ENCODE data around the gene DNAI1.
"Not testable (repeated sequence)": the region's sequence is repeated elsewhere in the genome, so short reads cannot be mapped to it uniquely, and the experiment has no call there.

The DNAI1 gene

GRCh38 chr9:34465468-34465867 lies 6.9 kb downstream of the DNAI1 start:
- Histone ChIP-seq H3K27me3 (ENCODE audit: insufficient read depth, low read length) (no peaks in the 10 kb centered on the region), H3K4me3 (ENCODE audit: low read length) (no peak overlapping the region), H3K9ac (ENCODE audit: low read depth, low read length) (no peak overlapping the region), H3K9me3 (ENCODE audit: insufficient read depth, low read depth, low read length) (no peaks in the 10 kb centered on the region), H3K36me3 (ENCODE audit: insufficient read depth, low read length) (no peaks in the 10 kb centered on the region), H3K27ac (ENCODE audit: low read depth, low read length) (no peak overlapping the region), H3K4me1 (ENCODE audit: insufficient read depth, low read length) (peaks cover 11% of the 10 kb centered on the region)
- 37% methylated on average over 1 of the region's 1 CpG for WGBS

- no peaks in the 10 kb centered on the region for H3K4me1 ChIP-seq (ENCODE audit: insufficient read depth, low read length)
- H3K9ac ChIP-seq (ENCODE audit: low read depth, low read length) = no peak overlapping the region
- H3K4me3 ChIP-seq (ENCODE audit: low read length) = no peak overlapping the region
- H3K27me3 ChIP-seq (ENCODE audit: insufficient read depth, low read length) = no peaks in the 10 kb centered on the region
- H3K27ac ChIP-seq (ENCODE audit: low read depth, low read length) = no peak overlapping the region
- WGBS = 80% methylated on average over 3 of the region's 3 CpGs
- H3K9me3 ChIP-seq (ENCODE audit: insufficient read depth, low read depth, low read length) = no peaks in the 10 kb centered on the region
- no peaks in the 10 kb centered on the region for H3K36me3 ChIP-seq (ENCODE audit: insufficient read depth, low read length)
Measured at GRCh38 chr9:34475097-34475496, 16.5 kb downstream of the DNAI1 start.

GRCh38 chr9:34477541-34477940 lies 18.9 kb downstream of the DNAI1 start:
- H3K4me1 ChIP-seq (ENCODE audit: insufficient read depth, low read length) = no peaks in the 10 kb centered on the region
- H3K4me3 ChIP-seq (ENCODE audit: low read length) = no peak overlapping the region
- H3K27me3 ChIP-seq (ENCODE audit: insufficient read depth, low read length) = no peaks in the 10 kb centered on the region
- H3K9ac ChIP-seq (ENCODE audit: low read depth, low read length) = no peak overlapping the region
- no peaks in the 10 kb centered on the region for H3K36me3 ChIP-seq (ENCODE audit: insufficient read depth, low read length)
- H3K9me3 ChIP-seq (ENCODE audit: insufficient read depth, low read depth, low read length) = no peaks in the 10 kb centered on the region
- no peak overlapping the region for H3K27ac ChIP-seq (ENCODE audit: low read depth, low read length)
- WGBS = 100% methylated on average over 1 of the region's 1 CpG

GRCh38 chr9:34479431-34479866 lies 20.8 kb downstream of the DNAI1 start:
- 73% methylated on average over 5 of the region's 5 CpGs for WGBS
- H3K36me3 ChIP-seq (ENCODE audit: insufficient read depth, low read length) = no peaks in the 10 kb centered on the region
- H3K27ac ChIP-seq (ENCODE audit: low read depth, low read length) = no peak overlapping the region
- no peak overlapping the region for H3K9ac ChIP-seq (ENCODE audit: low read depth, low read length)
- H3K27me3 ChIP-seq (ENCODE audit: insufficient read depth, low read length) = no peaks in the 10 kb centered on the region
- no peaks in the 10 kb centered on the region for H3K9me3 ChIP-seq (ENCODE audit: insufficient read depth, low read depth, low read length)
- H3K4me3 ChIP-seq (ENCODE audit: low read length) = no peak overlapping the region
- no peaks in the 10 kb centered on the region for H3K4me1 ChIP-seq (ENCODE audit: insufficient read depth, low read length)

- H3K9ac ChIP-seq (ENCODE audit: low read depth, low read length); H3K9me3 ChIP-seq (ENCODE audit: insufficient read depth, low read depth, low read length); H3K27ac ChIP-seq (ENCODE audit: low read depth, low read length); H3K4me1 ChIP-seq (ENCODE audit: insufficient read depth, low read length); H3K36me3 ChIP-seq (ENCODE audit: insufficient read depth, low read length); H3K4me3 ChIP-seq (ENCODE audit: low read length); H3K27me3 ChIP-seq (ENCODE audit: insufficient read depth, low read length): not testable (repeated sequence)
- 94% methylated on average over 13 of the region's 13 CpGs for WGBS
Measured at GRCh38 chr9:34481620-34482019, 23.0 kb downstream of the DNAI1 start.

DNA sequence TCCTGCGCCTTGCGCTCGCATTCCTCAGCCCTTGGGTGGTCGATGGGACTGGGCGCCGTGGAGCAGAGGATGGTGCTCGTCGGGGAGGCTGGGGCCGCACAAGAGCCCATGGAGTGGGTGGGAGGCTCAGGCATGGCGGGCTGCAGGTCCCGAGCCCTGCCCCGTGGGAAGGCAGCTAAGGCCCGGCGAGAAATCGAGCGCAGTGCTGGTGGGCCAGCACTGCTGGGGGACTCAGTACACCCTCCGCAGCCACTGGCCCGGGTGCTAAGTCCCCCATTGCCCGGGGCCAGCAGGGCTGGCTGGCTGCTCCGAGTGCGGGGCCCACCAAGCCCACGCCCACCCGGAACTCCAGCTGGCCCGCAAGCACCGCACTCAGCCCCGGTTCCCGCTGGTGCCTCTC lies 24.1 kb downstream of the DNAI1 start:
- not testable (repeated sequence) for H3K4me1 ChIP-seq (ENCODE audit: insufficient read depth, low read length); H3K27me3 ChIP-seq (ENCODE audit: insufficient read depth, low read length); H3K4me3 ChIP-seq (ENCODE audit: low read length); H3K9me3 ChIP-seq (ENCODE audit: insufficient read depth, low read depth, low read length); H3K27ac ChIP-seq (ENCODE audit: low read depth, low read length); H3K36me3 ChIP-seq (ENCODE audit: insufficient read depth, low read length); H3K9ac ChIP-seq (ENCODE audit: low read depth, low read length)
- WGBS = 94% methylated on average over 24 of the region's 27 CpGs

DNA sequence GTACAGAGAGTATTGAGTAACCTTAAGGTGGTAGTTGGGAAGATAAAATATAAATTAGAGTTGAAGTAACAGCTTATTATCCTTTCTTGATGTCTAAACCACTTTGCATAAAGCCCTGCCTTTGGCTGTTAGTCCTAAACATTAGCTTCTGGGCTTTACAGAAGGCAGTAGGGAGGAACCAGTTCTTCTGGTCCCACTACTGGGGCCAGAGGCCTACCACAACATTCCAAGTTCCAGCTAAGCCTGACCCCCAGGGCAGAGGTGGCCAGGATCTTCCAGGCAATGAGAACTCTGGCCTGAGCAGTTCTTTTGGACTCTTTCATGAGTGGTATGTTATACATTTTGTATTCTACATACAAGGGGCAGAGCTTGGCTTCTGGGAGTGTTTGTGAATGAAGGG lies 26.1 kb downstream of the DNAI1 start:
- Histone ChIP-seq H3K4me1 (ENCODE audit: insufficient read depth, low read length) (no peaks in the 10 kb centered on the region), H3K27ac (ENCODE audit: low read depth, low read length) (no peak overlapping the region), H3K36me3 (ENCODE audit: insufficient read depth, low read length) (no peaks in the 10 kb centered on the region), H3K9me3 (ENCODE audit: insufficient read depth, low read depth, low read length) (no peaks in the 10 kb centered on the region), H3K4me3 (ENCODE audit: low read length) (no peak overlapping the region), H3K9ac (ENCODE audit: low read depth, low read length) (no peak overlapping the region), H3K27me3 (ENCODE audit: insufficient read depth, low read length) (no peaks in the 10 kb centered on the region; the same call in 1 of the 2 replicates)

- H3K9me3 ChIP-seq (ENCODE audit: insufficient read depth, low read depth, low read length) = no peaks in the 10 kb centered on the region
- H3K27ac ChIP-seq (ENCODE audit: low read depth, low read length) = no peak overlapping the region
- no peaks in the 10 kb centered on the region for H3K36me3 ChIP-seq (ENCODE audit: insufficient read depth, low read length)
- no peaks in the 10 kb centered on the region; the same call in 1 of the 2 replicates for H3K27me3 ChIP-seq (ENCODE audit: insufficient read depth, low read length)
- WGBS = 90% methylated on average over 5 of the region's 6 CpGs
- no peaks in the 10 kb centered on the region for H3K4me1 ChIP-seq (ENCODE audit: insufficient read depth, low read length)
- H3K4me3 ChIP-seq (ENCODE audit: low read length) = no peak overlapping the region
- H3K9ac ChIP-seq (ENCODE audit: low read depth, low read length) = no peak overlapping the region
Measured at GRCh38 chr9:34485822-34486221, 27.2 kb downstream of the DNAI1 start.

- H3K4me1 ChIP-seq (ENCODE audit: insufficient read depth, low read length) = no peaks in the 10 kb centered on the region
- H3K36me3 ChIP-seq (ENCODE audit: insufficient read depth, low read length) = no peaks in the 10 kb centered on the region
- WGBS = 86% methylated on average over 2 of the region's 3 CpGs
- no peaks in the 10 kb centered on the region for H3K9me3 ChIP-seq (ENCODE audit: insufficient read depth, low read depth, low read length)
- no peak overlapping the region for H3K9ac ChIP-seq (ENCODE audit: low read depth, low read length)
- no peaks in the 10 kb centered on the region; the same call in 1 of the 2 replicates for H3K27me3 ChIP-seq (ENCODE audit: insufficient read depth, low read length)
- H3K4me3 ChIP-seq (ENCODE audit: low read length) = no peak overlapping the region
- H3K27ac ChIP-seq (ENCODE audit: low read depth, low read length) = no peak overlapping the region
Measured at GRCh38 chr9:34486572-34486971, 28.0 kb downstream of the DNAI1 start.

DNA sequence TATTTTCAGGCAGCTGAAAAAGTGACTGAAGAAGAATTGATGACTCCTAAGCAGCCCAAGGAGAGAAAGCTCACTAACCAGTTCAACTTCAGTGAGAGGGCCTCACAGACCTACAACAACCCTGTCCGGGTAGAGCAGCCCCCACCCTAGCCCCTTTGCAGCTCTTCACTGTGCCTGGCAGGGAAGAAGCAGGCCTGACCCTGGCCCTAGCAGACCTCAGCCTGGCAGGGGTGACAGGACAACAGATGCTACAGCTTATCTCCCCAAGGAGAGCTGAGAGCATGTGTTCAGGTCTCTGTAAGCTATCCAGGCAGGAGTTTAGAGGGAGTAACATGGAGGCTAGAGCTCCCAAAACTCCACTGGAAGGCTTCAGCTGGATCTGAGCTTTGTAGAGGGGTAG lies 31.8 kb downstream of the DNAI1 start:
- no peaks in the 10 kb centered on the region for H3K36me3 ChIP-seq (ENCODE audit: insufficient read depth, low read length)
- H3K27me3 ChIP-seq (ENCODE audit: insufficient read depth, low read length) = no peaks in the 10 kb centered on the region; the same call in 1 of the 2 replicates
- no peak overlapping the region for H3K9ac ChIP-seq (ENCODE audit: low read depth, low read length)
- H3K27ac ChIP-seq (ENCODE audit: low read depth, low read length) = no peak overlapping the region
- WGBS = 71% methylated on average over 1 of the region's 1 CpG
- no peaks in the 10 kb centered on the region for H3K9me3 ChIP-seq (ENCODE audit: insufficient read depth, low read depth, low read length)
- H3K4me3 ChIP-seq (ENCODE audit: low read length) = no peak overlapping the region
- H3K4me1 ChIP-seq (ENCODE audit: insufficient read depth, low read length) = no peaks in the 10 kb centered on the region

GRCh38 chr9:34490760-34491159 lies 32.2 kb downstream of the DNAI1 start:
- H3K9ac ChIP-seq (ENCODE audit: low read depth, low read length) = no peak overlapping the region
- 81% methylated on average over 3 of the region's 3 CpGs for WGBS
- no peaks in the 10 kb centered on the region for H3K36me3 ChIP-seq (ENCODE audit: insufficient read depth, low read length)
- H3K4me3 ChIP-seq (ENCODE audit: low read length) = no peak overlapping the region
- no peaks in the 10 kb centered on the region for H3K9me3 ChIP-seq (ENCODE audit: insufficient read depth, low read depth, low read length)
- no peaks in the 10 kb centered on the region for H3K4me1 ChIP-seq (ENCODE audit: insufficient read depth, low read length)
- no peaks in the 10 kb centered on the region; the same call in 1 of the 2 replicates for H3K27me3 ChIP-seq (ENCODE audit: insufficient read depth, low read length)
- H3K27ac ChIP-seq (ENCODE audit: low read depth, low read length) = no peak overlapping the region

GRCh38 chr9:34491596-34491995 lies 33.0 kb downstream of the DNAI1 start:
- Histone ChIP-seq H3K4me3 (ENCODE audit: low read length) (no peak overlapping the region), H3K9me3 (ENCODE audit: insufficient read depth, low read depth, low read length) (no peaks in the 10 kb centered on the region), H3K27me3 (ENCODE audit: insufficient read depth, low read length) (no peaks in the 10 kb centered on the region; the same call in 1 of the 2 replicates), H3K36me3 (ENCODE audit: insufficient read depth, low read length) (no peaks in the 10 kb centered on the region), H3K4me1 (ENCODE audit: insufficient read depth, low read length) (no peaks in the 10 kb centered on the region), H3K9ac (ENCODE audit: low read depth, low read length) (no peak overlapping the region), H3K27ac (ENCODE audit: low read depth, low read length) (no peak overlapping the region)
- 59% methylated on average over 2 of the region's 2 CpGs for WGBS

Data from HUES64 (cell line).